Endothelial cell of umbilical vein (primary cell): ENCODE data around the gene PRDM11. TPM values are rescaled to one million over a fixed set of nuclear protein-coding genes. Genes with fewer than 3 reads are reported as not detected.

Experiments used
- BruUV-seq: library from RNA; stranded (reverse); fragments of 400-500 nt; replicated peaks from 2 replicates; lab custom pipeline; 2021; lab: Mats Ljungman, UMichigan
- CTCF ChIA-PET: fragments of 300-600, 350-600 bp; sonication (Branson Sonifier 250); formaldehyde crosslinking; loops from one replicate; lab custom pipeline; 2021; ENCODE audit warnings: antibody characterized with exemption, inconsistent platforms; lab: Charles Lee
- POLR2A ChIA-PET: fragments of 300-600, 350-600 bp; sonication (Branson Sonifier 250); formaldehyde crosslinking; loops from one replicate; lab custom pipeline; 2021; ENCODE audit warnings: antibody characterized with exemption, inconsistent platforms; lab: Charles Lee
- DNase-seq: peaks from one replicate; pipeline ENCODE4 v3.0.0-alpha.2; 2011; ENCODE audit warnings: low read depth, low spot score
- FAIRE-seq: peaks from 2 replicates; lab custom pipeline; 2011; peaks lifted over from hg19 to GRCh38; lab: Jason Lieb, UNC
- H2AFZ ChIP-seq: 2 replicates; pipeline ENCODE4 v1.6.0; 2012; ENCODE audit warnings: low read depth, low read length, control low read depth, inconsistent platforms
- H3K27ac ChIP-seq: 2 replicates; pipeline ENCODE4 v1.5.1; 2011; ENCODE audit warnings: low read depth, mild to moderate bottlenecking, control low read depth, low read length, moderate library complexity; ENCODE audit not compliant: insufficient read depth
- H3K27me3 ChIP-seq, 2 experiments: 2 replicates each; pipeline versions ENCODE4 v1.6.0 to v1.6.1; 2011; ENCODE audit warnings: low read length in 2 of 2, mixed read lengths in 1 of 2; ENCODE audit not compliant: control insufficient read depth in 2 of 2, insufficient read depth in 2 of 2
- H3K36me3 ChIP-seq, 2 experiments: 2 replicates in 1 of 2; 3 replicates in 1 of 2; pipeline ENCODE4 v1.5.1; 2011; ENCODE audit warnings: low read length in 2 of 2, mild to moderate bottlenecking in 1 of 2, moderate library complexity in 1 of 2; ENCODE audit not compliant: control insufficient read depth in 2 of 2, insufficient read depth in 2 of 2; ENCODE audit errors: extremely low read depth in 1 of 2
- H3K4me1 ChIP-seq: 3 replicates; pipeline ENCODE4 v1.5.1; 2011; ENCODE audit warnings: mild to moderate bottlenecking, low read length; ENCODE audit not compliant: control insufficient read depth, insufficient read depth; ENCODE audit errors: extremely low read depth
- H3K4me2 ChIP-seq: 2 replicates; pipeline ENCODE4 v1.6.1; 2011; ENCODE audit warnings: low read length, control low read depth, mixed read lengths; ENCODE audit not compliant: insufficient read depth
- H3K4me3 ChIP-seq, 3 experiments: fragments of 200-600 bp in 1 of 3; sonication (generic), shearing (Covaris generic) in 1 of 3; replicated peaks in 1 of 3; 2 replicates each; pipeline ENCODE4 v1.5.1; 2011 to 2016; ENCODE audit warnings: control low read depth in 3 of 3, low read length in 3 of 3, mild to moderate bottlenecking in 2 of 3, inconsistent platforms in 1 of 3, low read depth in 1 of 3, moderate library complexity in 1 of 3; ENCODE audit not compliant: insufficient read depth in 1 of 3
- H3K79me2 ChIP-seq: 2 replicates; pipeline ENCODE4 v1.6.0; 2012; ENCODE audit warnings: low read length, inconsistent platforms; ENCODE audit not compliant: control insufficient read depth, insufficient read depth
- H3K9ac ChIP-seq: replicated peaks from 2 replicates; pipeline ENCODE3; 2011; ENCODE audit warnings: low read length, control low read depth; ENCODE audit not compliant: insufficient read depth; ENCODE audit errors: extremely low read depth
- H3K9me1 ChIP-seq: replicated peaks from 3 replicates; pipeline ENCODE4 v1.6.0; 2011; ENCODE audit warnings: mild to moderate bottlenecking, low read length; ENCODE audit not compliant: control insufficient read depth, insufficient read depth; ENCODE audit errors: extremely low read depth
- H3K9me3 ChIP-seq: replicated peaks from 2 replicates; pipeline ENCODE4 v1.5.1; 2012; ENCODE audit warnings: low read length, inconsistent platforms; ENCODE audit not compliant: control insufficient read depth, insufficient read depth
- H4K20me1 ChIP-seq: replicated peaks from 2 replicates; pipeline ENCODE3; 2011; ENCODE audit warnings: mild to moderate bottlenecking, low read length; ENCODE audit not compliant: control insufficient read depth, insufficient read depth; ENCODE audit errors: extremely low read depth
- EZH2 ChIP-seq: IDR thresholded peaks from 2 replicates; pipeline ENCODE4 v1.6.1; 2012; ENCODE audit warnings: borderline replicate concordance, low read depth, mild to moderate bottlenecking, moderate library complexity, low read length, inconsistent platforms; ENCODE audit not compliant: severe bottlenecking
- FOS ChIP-seq: IDR thresholded peaks from 2 replicates; pipeline ENCODE4 v1.6.1; 2011; ENCODE audit warnings: mild to moderate bottlenecking, low read length, moderate library complexity, borderline replicate concordance; ENCODE audit not compliant: insufficient read depth
- GATA2 ChIP-seq: IDR thresholded peaks from 2 replicates; pipeline ENCODE4 v1.7.0; 2011; ENCODE audit warnings: low read depth, mild to moderate bottlenecking, moderate library complexity, mixed read lengths, low read length; ENCODE audit not compliant: insufficient read length, insufficient read depth
- JUN ChIP-seq: IDR thresholded peaks from 2 replicates; pipeline ENCODE4 v1.6.1; 2011; ENCODE audit warnings: borderline replicate concordance, low read depth; ENCODE audit not compliant: insufficient read length, insufficient read depth
- POLR2AphosphoS5 ChIP-seq: IDR thresholded peaks from 2 replicates; pipeline ENCODE4 v1.6.1; 2012; ENCODE audit warnings: low read depth, mild to moderate bottlenecking, control low read depth, low read length, moderate library complexity; ENCODE audit not compliant: insufficient read depth
- dilution Hi-C: fragments of 300-500 bp; cut with MboI; formaldehyde crosslinking; loops from one replicate; pipeline ENCODE4 v1.15.0; 2019; ENCODE audit warnings: low sequenced_read_pairs; ENCODE audit not compliant: extremely low pct_ligation_motif_present
- intact Hi-C: fragments of 100-400 bp; cut with micrococcal nuclease; formaldehyde crosslinking; loops from one replicate; pipeline ENCODE4 v1.10.0; 2022
- polyA plus RNA-seq, 4 experiments: library from polyadenylated mRNA; depleted of rRNA in 3 of 4; stranded (reverse) in 3 of 4; unstranded in 1 of 4; fragments of >200 nt; gene quantifications; 2 replicates each; pipeline versions ENCODE4 v1.2.1 to v1.2.3, GENCODE V29; 2011 to 2012; ENCODE audit warnings: missing spikeins in 1 of 4
- total RNA-seq: library from RNA; stranded (reverse); gene quantifications from 2 replicates; pipeline ENCODE4 v1.2.3, GENCODE V29; 2021
- TF ChIP-seq, protein P1 (sequence below), 2 donors: IDR thresholded peaks; 1 replicate in 1 of 2; 2 replicates in 1 of 2; pipeline ENCODE4 v1.5.1; 2011; ENCODE audit warnings: low read length in 2 of 2, mild to moderate bottlenecking in 2 of 2, moderate library complexity in 2 of 2, control low read depth in 1 of 2, inconsistent platforms in 1 of 2, low read depth in 1 of 2; ENCODE audit not compliant: insufficient read depth in 1 of 2; ENCODE audit errors: extremely low read depth in 1 of 2
- TF ChIP-seq, protein P2 (sequence below): IDR thresholded peaks from 2 replicates; pipeline ENCODE4 v1.6.1; 2011; ENCODE audit not compliant: insufficient read depth, insufficient read length

The PRDM11 gene
- total and polyA plus RNA-seq, 2 donors (not counting 3 experiments of a cell fraction or from before 2014, with no cell fraction given): 6.9 to 14.1 TPM

DNA sequence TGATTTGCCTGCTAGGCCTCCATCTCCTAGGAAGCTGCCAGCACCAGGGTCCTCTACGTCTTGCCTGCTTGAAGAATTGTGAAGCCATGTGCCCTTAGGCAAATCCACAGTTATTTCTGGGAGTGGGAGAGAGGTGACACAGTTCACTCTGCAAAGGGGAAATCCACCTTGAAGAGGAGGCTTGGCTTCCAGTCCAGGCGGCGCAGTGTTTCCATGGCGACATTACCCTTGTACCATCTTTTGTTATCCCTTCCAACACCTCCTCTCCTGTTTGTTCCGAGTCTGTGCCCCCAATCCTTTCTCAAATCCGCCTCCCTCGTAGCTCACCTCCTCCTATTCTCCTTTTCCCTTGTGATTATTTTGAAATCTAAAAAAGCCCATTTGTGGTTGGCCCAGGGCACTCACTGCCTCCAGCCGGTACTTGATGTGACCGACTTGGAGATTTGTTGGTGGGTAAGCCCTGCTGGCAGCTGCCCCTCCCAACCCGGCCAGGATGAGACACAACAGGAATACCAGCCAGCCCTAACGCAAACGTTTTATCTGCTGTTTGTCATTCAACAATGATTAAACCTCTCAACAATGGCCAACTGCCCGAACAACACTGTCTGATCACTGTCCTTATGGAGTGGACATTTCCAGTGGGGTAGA lies 121.3 kb downstream of the PRDM11 start:
- BruUV-seq: no TSS peak
- Histone ChIP-seq H4K20me1 (no peaks in the 10 kb centered on the region), H3K27ac (no peak overlapping the region), H3K36me3 (no peaks in the 10 kb centered on the region), H3K9me3 (no peaks in the 10 kb centered on the region), H3K4me1 (peaks cover 6% of the 10 kb centered on the region), H3K4me3 (no peak overlapping the region), H3K27me3 (peaks cover 2 to 3% of the 10 kb centered on the region in 2 experiments), H3K9ac (no peak overlapping the region), H3K4me2 (no peak overlapping the region), H3K9me1 (no peaks in the 10 kb centered on the region), H2AFZ (no peak overlapping the region), H3K79me2 (no peaks in the 10 kb centered on the region)
- DNase-seq (no peak), FAIRE-seq (no peak)
- no peak for TF ChIP-seq GATA2
- TF ChIP-seq FOS: no peak
- TF ChIP-seq, protein P1, sequence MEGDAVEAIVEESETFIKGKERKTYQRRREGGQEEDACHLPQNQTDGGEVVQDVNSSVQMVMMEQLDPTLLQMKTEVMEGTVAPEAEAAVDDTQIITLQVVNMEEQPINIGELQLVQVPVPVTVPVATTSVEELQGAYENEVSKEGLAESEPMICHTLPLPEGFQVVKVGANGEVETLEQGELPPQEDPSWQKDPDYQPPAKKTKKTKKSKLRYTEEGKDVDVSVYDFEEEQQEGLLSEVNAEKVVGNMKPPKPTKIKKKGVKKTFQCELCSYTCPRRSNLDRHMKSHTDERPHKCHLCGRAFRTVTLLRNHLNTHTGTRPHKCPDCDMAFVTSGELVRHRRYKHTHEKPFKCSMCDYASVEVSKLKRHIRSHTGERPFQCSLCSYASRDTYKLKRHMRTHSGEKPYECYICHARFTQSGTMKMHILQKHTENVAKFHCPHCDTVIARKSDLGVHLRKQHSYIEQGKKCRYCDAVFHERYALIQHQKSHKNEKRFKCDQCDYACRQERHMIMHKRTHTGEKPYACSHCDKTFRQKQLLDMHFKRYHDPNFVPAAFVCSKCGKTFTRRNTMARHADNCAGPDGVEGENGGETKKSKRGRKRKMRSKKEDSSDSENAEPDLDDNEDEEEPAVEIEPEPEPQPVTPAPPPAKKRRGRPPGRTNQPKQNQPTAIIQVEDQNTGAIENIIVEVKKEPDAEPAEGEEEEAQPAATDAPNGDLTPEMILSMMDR (IDR thresholded peaks at IDR 0.05; ENCODE audit: extremely low read depth in 1 of 2, insufficient read depth in 1 of 2, low read depth in 1 of 2, low read length in 2 of 2): no peak
- TF ChIP-seq POLR2AphosphoS5: no peak
- dilution Hi-C loops: no loop called here
- CTCF ChIA-PET: no interaction called here
- POLR2A ChIA-PET: no interaction called here
- intact Hi-C loops: no loop called here

DNA sequence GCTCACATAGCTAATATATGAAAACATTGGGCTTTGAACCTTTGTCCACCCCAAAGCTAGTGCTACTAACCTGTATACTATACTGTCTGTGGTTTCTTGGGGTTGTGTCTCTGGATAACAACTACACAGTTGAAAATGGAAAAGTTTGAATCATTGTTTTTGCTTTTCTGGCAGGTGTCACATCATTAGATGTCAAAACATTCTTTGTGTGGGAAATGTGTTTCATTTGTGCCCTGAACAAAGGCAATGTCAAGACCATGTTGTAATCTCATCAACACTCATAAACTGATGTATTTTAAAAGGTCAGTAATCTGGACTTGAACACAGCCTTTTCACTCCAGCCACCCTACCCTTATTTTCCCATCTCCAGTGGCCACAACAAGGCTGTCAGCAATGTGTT lies 123.2 kb downstream of the PRDM11 start:
- ChIA-PET POLR2A (no interaction called here), CTCF (interaction anchor here (1.2 to 1.6 kb wide), 3 partner anchors 17 to 36 kb away, joined by 3 to 6 read pairs (median 3); no protein-coding TSS in a partner anchor)
- Histone ChIP-seq H3K9me3 (no peaks in the 10 kb centered on the region), H4K20me1 (no peaks in the 10 kb centered on the region), H2AFZ (no peak overlapping the region), H3K36me3 (no peaks in the 10 kb centered on the region), H3K79me2 (no peaks in the 10 kb centered on the region), H3K27ac (no peak overlapping the region), H3K4me1 (peaks cover 6% of the 10 kb centered on the region), H3K9me1 (no peaks in the 10 kb centered on the region), H3K4me2 (no peak overlapping the region), H3K4me3 (no peak overlapping the region), H3K27me3 (peaks cover 2 to 3% of the 10 kb centered on the region in 2 experiments), H3K9ac (no peak overlapping the region)
- dilution Hi-C loops (no loop called here), intact Hi-C loops (no loop called here)
- FAIRE-seq (no peak), DNase-seq (no peak)
- BruUV-seq: no TSS peak
- TF ChIP-seq EZH2: no peak
- TF ChIP-seq, protein P1 (IDR thresholded peaks at IDR 0.05; ENCODE audit: extremely low read depth in 1 of 2, insufficient read depth in 1 of 2, low read depth in 1 of 2, low read length in 2 of 2): no peak
- no peak for TF ChIP-seq JUN
- no peak for TF ChIP-seq GATA2
- no peak for TF ChIP-seq POLR2AphosphoS5
- TF ChIP-seq FOS: no peak
- TF ChIP-seq, protein P2, sequence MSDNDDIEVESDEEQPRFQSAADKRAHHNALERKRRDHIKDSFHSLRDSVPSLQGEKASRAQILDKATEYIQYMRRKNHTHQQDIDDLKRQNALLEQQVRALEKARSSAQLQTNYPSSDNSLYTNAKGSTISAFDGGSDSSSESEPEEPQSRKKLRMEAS: no peak
